Stimulated activated CD4-positive, alpha-beta T cell treated with anti-CD3 and anti-CD28 coated beads, Interleukin-2, amount 100 ng/mL, for 24 hours (primary cell): Measurements from ENCODE around the gene PDE8B.
"Not testable (repeated sequence)": the region's sequence is repeated elsewhere in the genome, so short reads cannot be mapped to it uniquely, and the experiment has no call there.

Source experiments
- DNase-seq, 2 donors: peaks; one replicate each; pipeline ENCODE4 v3.0.0-alpha.2; 2020

Gene PDE8B

GRCh38 chr5:77366717-77367500 lies 156.4 kb downstream of the PDE8B start:
- DNase-seq = no peak

GRCh38 chr5:77367741-77368140 lies 157.3 kb downstream of the PDE8B start:
- DNase-seq = peak in 1 of 2 donors; percentile 17

GRCh38 chr5:77368367-77368766 lies 157.9 kb downstream of the PDE8B start:
- DNase-seq = no peak

- DNase-seq = no peak
Observed at GRCh38 chr5:77369566-77369965, 159.1 kb downstream of the PDE8B start.

GRCh38 chr5:77374686-77375085 lies 164.2 kb downstream of the PDE8B start:
- no peak for DNase-seq

GRCh38 chr5:77376609-77377300 lies 166.3 kb downstream of the PDE8B start:
- no peak for DNase-seq

GRCh38 chr5:77379558-77380061 lies 169.1 kb downstream of the PDE8B start:
- DNase-seq = peak; percentile 55 to 64

GRCh38 chr5:77380636-77381035 lies 170.2 kb downstream of the PDE8B start:
- no peak for DNase-seq

- DNase-seq = not testable (repeated sequence)
Observed at GRCh38 chr5:77383336-77383735, 172.9 kb downstream of the PDE8B start.

GRCh38 chr5:77386340-77386739 lies 175.9 kb downstream of the PDE8B start:
- DNase-seq = not testable (repeated sequence)

GRCh38 chr5:77389746-77390145 lies 179.3 kb downstream of the PDE8B start:
- no peak for DNase-seq

- DNase-seq = no peak
Observed at GRCh38 chr5:77390221-77390620, 179.7 kb downstream of the PDE8B start.

GRCh38 chr5:77390795-77391194 lies 180.3 kb downstream of the PDE8B start:
- DNase-seq = no peak

GRCh38 chr5:77391240-77391765 lies 180.8 kb downstream of the PDE8B start:
- no peak for DNase-seq

- no peak for DNase-seq
Observed at GRCh38 chr5:77394064-77394715, 183.7 kb downstream of the PDE8B start.

GRCh38 chr5:77396017-77396416 lies 185.5 kb downstream of the PDE8B start:
- no peak for DNase-seq

GRCh38 chr5:77397686-77398292 lies 187.3 kb downstream of the PDE8B start:
- DNase-seq = no peak

- no peak for DNase-seq
Observed at GRCh38 chr5:77398458-77398857, 188.0 kb downstream of the PDE8B start.

- no peak for DNase-seq
Observed at GRCh38 chr5:77398896-77399295, 188.4 kb downstream of the PDE8B start.

- DNase-seq = no peak
Observed at GRCh38 chr5:77400645-77401044, 190.2 kb downstream of the PDE8B start.

- DNase-seq = no peak
Observed at GRCh38 chr5:77402796-77403195, 192.3 kb downstream of the PDE8B start.

GRCh38 chr5:77407152-77407551 lies 196.7 kb downstream of the PDE8B start:
- DNase-seq = no peak
